Neuronal stem cell (in vitro differentiated cells): ENCODE measurements around the gene ANKRD36.
"Not testable (repeated sequence)": the region's sequence is repeated elsewhere in the genome, so short reads cannot be mapped to it uniquely, and the experiment has no call there.

Experiments
- DNase-seq: peaks from one replicate; pipeline ENCODE4 v3.0.0-alpha.2; 2013; ENCODE audit warnings: low spot score
- H2AFZ ChIP-seq: one replicate; pipeline ENCODE4 v1.6.1; 2013; ENCODE audit warnings: mild to moderate bottlenecking, low read length, inconsistent platforms
- H2AK5ac ChIP-seq: 2 replicates; pipeline ENCODE4 v1.6.1; 2013; ENCODE audit warnings: low read depth, mild to moderate bottlenecking, inconsistent platforms, low read length, moderate library complexity, mixed read lengths
- H2BK120ac ChIP-seq: 2 replicates; pipeline ENCODE4 v1.6.1; 2013; ENCODE audit warnings: low read depth, mild to moderate bottlenecking, inconsistent platforms, low read length, moderate library complexity, mixed read lengths
- H2BK12ac ChIP-seq: one replicate; pipeline ENCODE4 v1.6.1; 2013; ENCODE audit warnings: low read length, inconsistent platforms
- H2BK15ac ChIP-seq: 2 replicates; pipeline ENCODE4 v1.6.1; 2013; ENCODE audit warnings: mild to moderate bottlenecking, low read length, inconsistent platforms, mixed read lengths
- H2BK5ac ChIP-seq: one replicate; pipeline ENCODE4 v1.6.1; 2013; ENCODE audit warnings: inconsistent platforms, mild to moderate bottlenecking, low read length, moderate library complexity
- H3K14ac ChIP-seq: one replicate; pipeline ENCODE4 v1.6.1; 2013; ENCODE audit warnings: low read length, inconsistent platforms
- H3K18ac ChIP-seq: 2 replicates; pipeline ENCODE4 v1.6.1; 2013; ENCODE audit warnings: low read length, inconsistent platforms
- H3K23ac ChIP-seq: 2 replicates; pipeline ENCODE4 v1.6.1; 2013; ENCODE audit warnings: low read depth, mild to moderate bottlenecking, mixed read lengths, low read length, inconsistent platforms; ENCODE audit not compliant: poor library complexity
- H3K27ac ChIP-seq: replicated peaks from 3 replicates; pipeline ENCODE4 v1.5.1; 2013; ENCODE audit warnings: low read length, inconsistent platforms
- H3K27me3 ChIP-seq, 3 experiments: 2 replicates each; pipeline ENCODE4 v1.6.1; 2013; ENCODE audit warnings: low read length in 3 of 3, mild to moderate bottlenecking in 2 of 3, inconsistent platforms in 1 of 3, low read depth in 1 of 3, mixed read lengths in 1 of 3, moderate library complexity in 1 of 3; ENCODE audit not compliant: control insufficient read depth in 3 of 3, insufficient read depth in 3 of 3
- H3K36me3 ChIP-seq, 2 donors: replicated peaks in 1 of 2; 2 replicates each; pipeline ENCODE4 v1.6.1; 2013; ENCODE audit warnings: low read length in 2 of 2; ENCODE audit not compliant: control insufficient read depth in 2 of 2, insufficient read depth in 2 of 2
- H3K4ac ChIP-seq: 2 replicates; pipeline ENCODE4 v1.6.1; 2013; ENCODE audit warnings: inconsistent platforms, mild to moderate bottlenecking, low read length, moderate library complexity
- H3K4me1 ChIP-seq, 2 donors: 1 replicate in 1 of 2; 2 replicates in 1 of 2; pipeline ENCODE4 v1.6.1; 2013; ENCODE audit warnings: low read length in 2 of 2, low read depth in 1 of 2; ENCODE audit not compliant: control insufficient read depth in 2 of 2, insufficient read depth in 1 of 2
- H3K4me2 ChIP-seq: one replicate; pipeline ENCODE4 v1.6.1; 2013; ENCODE audit warnings: mild to moderate bottlenecking, low read length, inconsistent platforms; ENCODE audit not compliant: insufficient read depth, poor library complexity, severe bottlenecking
- H3K4me3 ChIP-seq, 2 donors: 2 replicates each; pipeline ENCODE4 v1.5.1; 2013; ENCODE audit warnings: low read length in 2 of 2, mild to moderate bottlenecking in 2 of 2, inconsistent platforms in 1 of 2, moderate library complexity in 1 of 2
- H3K79me1 ChIP-seq: one replicate; pipeline ENCODE4 v1.6.1; 2013; ENCODE audit warnings: low read depth, mild to moderate bottlenecking, inconsistent platforms, low read length, moderate library complexity
- H3K9ac ChIP-seq: one replicate; pipeline ENCODE4 v1.6.1; 2013; ENCODE audit warnings: mild to moderate bottlenecking, low read depth, low read length, inconsistent platforms; ENCODE audit not compliant: poor library complexity
- H3K9me3 ChIP-seq, 2 donors: replicated peaks in 1 of 2; 2 replicates each; pipeline versions ENCODE3 to v1.6.1; 2013; ENCODE audit warnings: low read length in 2 of 2, mild to moderate bottlenecking in 2 of 2, inconsistent platforms in 1 of 2, low read depth in 1 of 2, mixed read lengths in 1 of 2, moderate library complexity in 1 of 2; ENCODE audit not compliant: control insufficient read depth in 2 of 2, insufficient read depth in 1 of 2
- H4K8ac ChIP-seq: one replicate; pipeline ENCODE4 v1.6.1; 2013; ENCODE audit warnings: low read depth, mild to moderate bottlenecking, inconsistent platforms, low read length, moderate library complexity
- H4K91ac ChIP-seq: one replicate; pipeline ENCODE4 v1.6.1; 2013; ENCODE audit warnings: low read length, low read depth, mild to moderate bottlenecking, inconsistent platforms; ENCODE audit not compliant: poor library complexity
- WGBS, 2 donors: extraction: QIAGEN DNeasy Blood & Tissue Kit; methylation state at CpG; one replicate each; pipeline ENCODE4 v1.1.7; 2013; ENCODE audit warnings: missing lambda C conversion rate in 2 of 2, mixed read lengths in 1 of 2; ENCODE audit not compliant: insufficient read length in 2 of 2, insufficient replicate concordance in 1 of 2; ENCODE audit errors: extremely low coverage in 2 of 2; 5-methylcytosine and 5-hydroxymethylcytosine counted together

Gene ANKRD36

DNA sequence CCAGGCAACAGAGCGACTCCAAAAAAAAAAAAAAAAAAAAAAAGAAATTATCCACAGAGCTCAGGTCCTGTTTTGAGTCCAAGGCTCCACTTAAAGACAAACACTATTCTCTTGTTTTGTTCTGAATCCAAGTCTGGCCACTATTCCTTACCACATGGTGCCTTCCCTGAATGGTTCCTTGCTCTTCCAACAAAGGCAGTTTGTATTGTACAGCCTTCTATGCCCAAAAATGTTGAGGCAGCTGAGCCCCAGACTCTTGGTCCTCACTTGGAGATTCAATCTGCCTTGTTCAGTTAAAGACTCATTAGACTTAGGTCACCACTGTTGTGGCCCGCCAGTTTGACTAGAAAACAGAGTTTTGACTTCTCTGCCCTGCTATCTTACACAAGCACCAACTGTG is 20.0 kb upstream of the ANKRD36 start:
- not testable (repeated sequence) for H3K27ac ChIP-seq, H3K14ac ChIP-seq, H2BK12ac ChIP-seq, H3K18ac ChIP-seq, H3K4me3 ChIP-seq, H2BK15ac ChIP-seq, H3K23ac ChIP-seq, H2BK120ac ChIP-seq, DNase-seq, H3K4me2 ChIP-seq, H3K79me1 ChIP-seq, H3K36me3 ChIP-seq, H2BK5ac ChIP-seq, H3K9me3 ChIP-seq, H3K4ac ChIP-seq, H3K9ac ChIP-seq, H3K27me3 ChIP-seq, H4K91ac ChIP-seq, H4K8ac ChIP-seq, H2AFZ ChIP-seq, H2AK5ac ChIP-seq, H3K4me1 ChIP-seq
- WGBS, 2 donors = no CpG with 5 or more reads among the region's 2 CpGs

DNA sequence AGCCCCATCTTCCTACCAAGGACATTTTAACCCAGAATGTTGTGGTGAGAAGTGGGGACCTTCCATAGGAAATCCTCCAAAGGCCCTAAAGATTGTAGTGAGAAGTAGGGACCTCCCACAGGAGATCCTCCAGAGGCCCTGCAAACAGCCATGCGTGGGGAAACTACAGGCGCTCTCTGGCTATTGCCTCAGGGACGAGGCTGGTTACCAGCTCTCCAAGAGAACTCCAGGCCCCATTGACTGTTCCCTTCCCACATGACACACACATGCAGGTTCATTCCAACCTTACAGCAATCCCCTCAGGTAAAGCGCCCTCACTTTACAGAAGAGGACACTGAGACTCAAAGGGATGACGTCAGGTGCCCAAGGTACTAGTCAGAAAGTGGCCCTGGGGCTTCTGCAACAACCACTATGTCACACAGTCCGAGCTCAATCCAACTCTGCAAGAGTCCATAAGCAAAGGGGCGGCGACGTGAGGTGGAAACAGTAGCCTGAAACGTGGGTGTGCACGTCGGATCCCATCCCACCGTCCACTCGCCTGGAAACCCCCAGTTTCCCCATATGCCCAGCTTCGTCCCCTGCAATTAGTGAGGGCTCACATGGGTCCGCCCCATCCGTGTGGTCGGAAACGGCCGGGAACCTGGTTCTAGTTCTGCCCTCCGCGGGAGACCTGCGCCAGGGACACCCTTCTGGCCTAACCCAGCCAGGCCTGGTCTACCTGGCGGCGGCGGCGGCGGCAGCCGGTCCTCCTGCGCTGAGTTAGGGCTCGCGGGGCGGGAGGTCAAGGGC is 18.8 kb upstream of the ANKRD36 start:
- not testable (repeated sequence) for H3K27me3 ChIP-seq, H3K4ac ChIP-seq
- WGBS, 2 donors = no CpG with 5 or more reads among the region's 33 CpGs

DNA sequence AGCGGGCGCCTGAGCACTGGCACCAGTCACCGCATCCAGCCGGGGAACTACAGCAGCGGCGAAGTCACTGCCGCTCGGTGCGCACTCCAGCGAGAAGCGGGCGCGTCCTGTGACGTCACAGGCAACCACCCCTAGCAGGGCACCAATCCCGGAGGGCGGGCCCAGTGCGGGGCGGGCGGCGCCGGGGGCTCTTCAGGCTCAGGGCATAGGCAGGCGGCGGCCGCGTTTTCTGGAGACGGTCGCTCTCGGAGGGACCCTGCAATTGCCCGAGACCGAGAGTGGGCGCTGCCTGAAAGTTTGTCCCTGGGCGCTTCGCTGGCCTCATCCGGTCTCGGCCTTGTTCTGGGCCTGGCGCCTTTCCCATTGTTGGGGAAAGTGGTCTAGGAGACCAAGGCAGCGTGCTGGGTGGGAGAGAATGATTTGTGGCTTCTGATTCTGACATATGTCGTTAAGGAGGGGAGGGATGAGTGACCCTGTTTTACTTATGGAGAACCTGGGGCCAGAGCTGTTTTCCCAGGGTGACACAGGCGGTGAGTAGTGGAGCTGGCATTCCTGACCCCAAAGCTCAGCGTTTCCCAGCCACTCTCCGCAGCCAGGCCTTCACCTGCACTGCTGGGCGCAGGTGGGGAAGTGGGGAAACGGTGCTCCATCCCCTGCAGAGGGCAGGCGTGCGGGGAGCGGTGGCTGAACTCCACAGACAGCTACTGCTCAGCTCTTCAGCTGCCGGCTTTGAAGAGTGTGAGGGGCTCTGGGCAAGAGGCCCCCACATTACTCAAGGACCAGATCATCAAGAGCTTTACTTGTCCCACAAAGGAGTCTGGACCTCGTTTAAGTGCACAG is 18.0 kb upstream of the ANKRD36 start, which contains the start of gene FAHD2B:
Gene FAHD2B, minus strand, starts transcription at position 111 of the 840 bp plus-strand sequence. CDS start 3,176 bp downstream, outside the sequence.
- H2BK12ac ChIP-seq, H3K18ac ChIP-seq, H2BK5ac ChIP-seq, H3K79me1 ChIP-seq, H3K4ac ChIP-seq, H2BK120ac ChIP-seq, H3K14ac ChIP-seq, H4K8ac ChIP-seq, H3K27me3 ChIP-seq, H4K91ac ChIP-seq, H2BK15ac ChIP-seq, H3K36me3 ChIP-seq, H3K23ac ChIP-seq, H3K9me3 ChIP-seq, H3K27ac ChIP-seq, H3K4me1 ChIP-seq: not testable (repeated sequence)
- DNase-seq = peak; percentile 64
- peak within 1 kb of the TSS; percentile 44 to 65 for H3K4me3 ChIP-seq
- WGBS, 2 donors = no CpG with 5 or more reads among the region's 48 CpGs
- peak within 1 kb of the TSS; percentile 81 for H2AFZ ChIP-seq
- H3K4me2 ChIP-seq = peak within 1 kb of the TSS; percentile 45
- H2AK5ac ChIP-seq = peak within 1 kb of the TSS; percentile 84
- H3K9ac ChIP-seq = peak within 1 kb of the TSS; percentile 44

More for the DNA sequence above, 18.8 kb upstream of the ANKRD36 start:
- H3K23ac ChIP-seq, H3K9ac ChIP-seq, H2BK12ac ChIP-seq, H3K18ac ChIP-seq, H2AK5ac ChIP-seq, H2BK15ac ChIP-seq, DNase-seq, H4K8ac ChIP-seq, H2BK120ac ChIP-seq, H3K14ac ChIP-seq, H3K36me3 ChIP-seq, H3K79me1 ChIP-seq, H3K4me1 ChIP-seq, H2BK5ac ChIP-seq, H4K91ac ChIP-seq, H3K9me3 ChIP-seq, H3K27ac ChIP-seq: not testable (repeated sequence)
- Histone ChIP-seq H3K4me3 (peak overlapping the region in 1 of 2 donors; percentile 44), H3K4me2 (peak overlapping the region; percentile 18), H2AFZ (peak overlapping the region; percentile 81)

DNA sequence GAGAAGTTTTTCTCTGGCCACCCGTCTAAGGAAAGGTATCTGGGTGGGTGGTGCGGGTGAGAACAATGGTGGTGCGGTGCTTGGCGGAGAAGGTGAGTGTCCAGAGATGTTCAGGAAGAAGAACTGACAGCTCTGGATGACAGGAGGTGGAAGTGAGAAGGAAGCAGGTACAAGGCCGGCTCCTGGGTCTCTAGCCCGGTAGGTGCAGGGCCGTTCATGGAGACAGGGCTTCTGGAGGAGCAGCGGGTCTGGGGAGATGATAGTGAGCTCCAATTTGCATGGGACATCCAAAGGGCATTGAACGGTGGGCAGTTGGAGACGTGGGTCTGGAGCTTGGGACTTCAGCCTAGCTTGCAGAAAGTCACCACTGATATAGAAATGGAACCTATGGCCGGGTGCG is 17.3 kb upstream of the ANKRD36 start:
- DNase-seq = no peak
- no peak overlapping the region for H3K14ac ChIP-seq
- H3K4ac ChIP-seq = no peak overlapping the region
- no peak overlapping the region for H2BK12ac ChIP-seq
- H3K27ac ChIP-seq = no peak overlapping the region
- H3K27me3 ChIP-seq = no peaks in the 10 kb centered on the region
- no peak overlapping the region for H2BK15ac ChIP-seq
- H3K36me3 ChIP-seq = no peaks in the 10 kb centered on the region
- H2AK5ac ChIP-seq = peak overlapping the region; percentile 84
- H2BK120ac ChIP-seq = no peak overlapping the region
- H4K8ac ChIP-seq = no peak overlapping the region
- H3K4me3 ChIP-seq = peak overlapping the region; percentile 44 to 65
- no peaks in the 10 kb centered on the region for H3K79me1 ChIP-seq
- H3K9me3 ChIP-seq = no peaks in the 10 kb centered on the region
- peak overlapping the region; percentile 81 for H2AFZ ChIP-seq
- peak overlapping the region; percentile 25 for H3K4me2 ChIP-seq
- no peak overlapping the region for H4K91ac ChIP-seq
- no peak overlapping the region for H3K18ac ChIP-seq
- no peak overlapping the region for H3K23ac ChIP-seq
- H3K4me1 ChIP-seq = peaks cover 4 to 6% of the 10 kb centered on the region in 2 donors
- H3K9ac ChIP-seq = no peak overlapping the region
- H2BK5ac ChIP-seq = no peak overlapping the region
- no CpG with 5 or more reads among the region's 12 CpGs for WGBS, 2 donors
